GM12891 (cell line): Measurements from ENCODE around the gene SYNE2.

Experiments used
- PAX5 ChIP-seq: IDR thresholded peaks from 2 replicates; pipeline ENCODE4 v1.6.1; 2011; ENCODE audit warnings: low read length, moderate library complexity, mild to moderate bottlenecking; ENCODE audit not compliant: insufficient read depth, severe bottlenecking
- POLR2A ChIP-seq: IDR thresholded peaks from 2 replicates; pipeline ENCODE4 v1.6.1; 2011; ENCODE audit warnings: low read depth, low read length, control low read depth
- POU2F2 ChIP-seq: IDR thresholded peaks from 2 replicates; pipeline ENCODE4 v1.6.1; 2011; ENCODE audit warnings: low read depth, mild to moderate bottlenecking, control low read depth, low read length, moderate library complexity
- SPI1 ChIP-seq: IDR thresholded peaks from 2 replicates; pipeline ENCODE4 v1.6.1; 2011; ENCODE audit warnings: low read depth, low read length, control low read depth
- TAF1 ChIP-seq: IDR thresholded peaks from 2 replicates; pipeline ENCODE4 v1.6.1; 2011; ENCODE audit warnings: low read depth, low read length, control low read depth

DNA sequence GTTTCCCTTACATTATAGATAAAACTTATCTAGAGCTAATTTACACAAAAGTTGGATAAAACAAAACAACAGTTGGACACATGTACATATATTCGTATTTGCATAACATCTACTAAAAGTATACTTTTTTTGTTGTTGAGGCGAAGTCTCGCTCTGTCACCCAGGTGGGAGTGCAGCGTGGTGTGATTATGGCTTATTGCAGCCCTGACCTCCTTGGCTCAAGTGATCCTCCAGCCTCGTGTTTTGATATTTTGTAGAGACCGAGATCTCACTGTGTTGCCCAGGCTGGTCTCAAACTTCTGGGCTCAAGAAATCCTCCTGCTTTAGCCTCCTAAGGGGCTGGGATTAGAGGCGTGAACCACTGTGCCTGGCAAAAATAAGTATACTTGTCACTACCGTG lies 9.4 kb downstream of the SYNE2 start:
- TF ChIP-seq POLR2A (no peak), PAX5 (no peak), SPI1 (no peak), POU2F2 (no peak), TAF1 (no peak)
